SIG-M5 treated with dmso at 0.1 percent for 504 hours (cell line): ENCODE data around the gene MPPED1.

Experiments
- DNase-seq: peaks from one replicate; lab custom pipeline; 2025; ENCODE audit not compliant: unreplicated experiment; lab: John Stamatoyannopoulos, UW

The MPPED1 gene

GRCh38 chr22:43411869-43412807 lies at the start of gene MPPED1:
MPPED1 (plus strand) TSS chr22:43412014; CDS start chr22:43424986, 12,972 bp downstream.
- DNase-seq, result no peak

DNA sequence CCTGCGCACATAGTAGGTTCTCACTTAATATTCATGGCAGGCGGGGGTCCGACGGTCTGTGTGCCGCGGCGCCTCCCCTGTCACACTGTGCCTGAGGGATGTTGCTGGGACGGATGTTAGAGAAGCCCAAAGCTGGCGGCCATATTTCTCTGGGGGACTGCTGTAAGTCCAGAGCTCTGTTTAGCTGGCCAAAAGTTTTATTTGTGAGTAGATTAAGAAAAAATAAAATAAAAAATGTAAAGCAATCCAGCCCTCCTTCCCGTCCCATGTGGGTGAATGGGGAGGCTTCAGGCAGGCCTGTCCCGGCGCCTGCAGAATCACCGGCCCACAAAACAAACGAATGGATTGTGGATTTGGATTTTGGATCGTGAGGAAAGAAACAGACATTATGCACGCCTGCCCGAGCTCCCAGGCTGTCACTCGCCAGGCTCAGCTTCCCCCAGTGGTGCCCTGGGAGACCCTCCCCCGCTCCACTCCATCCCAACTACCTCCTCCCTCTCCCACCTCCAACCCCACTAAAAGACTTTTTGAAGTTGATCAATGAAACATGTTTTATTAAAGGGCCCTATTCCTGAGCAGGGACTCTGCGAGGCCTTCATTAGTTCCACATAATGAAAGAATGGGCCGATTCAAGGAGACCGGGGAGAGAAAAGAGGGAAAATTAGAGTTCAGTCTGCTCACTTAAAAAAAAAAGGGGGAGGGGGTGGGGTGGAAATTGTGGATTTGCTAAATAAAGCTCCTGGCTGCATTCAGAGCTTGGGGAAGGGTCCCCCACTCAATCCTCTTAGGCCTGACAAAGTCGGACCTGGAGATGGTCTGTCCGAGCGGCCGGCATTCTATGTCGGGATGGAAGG lies 48.3 kb upstream of the MPPED1 start:
- DNase-seq, result no peak

- DNase-seq, result no peak
These were observed 47.7 kb upstream of the MPPED1 start for GRCh38 chr22:43364169-43364435.

DNA sequence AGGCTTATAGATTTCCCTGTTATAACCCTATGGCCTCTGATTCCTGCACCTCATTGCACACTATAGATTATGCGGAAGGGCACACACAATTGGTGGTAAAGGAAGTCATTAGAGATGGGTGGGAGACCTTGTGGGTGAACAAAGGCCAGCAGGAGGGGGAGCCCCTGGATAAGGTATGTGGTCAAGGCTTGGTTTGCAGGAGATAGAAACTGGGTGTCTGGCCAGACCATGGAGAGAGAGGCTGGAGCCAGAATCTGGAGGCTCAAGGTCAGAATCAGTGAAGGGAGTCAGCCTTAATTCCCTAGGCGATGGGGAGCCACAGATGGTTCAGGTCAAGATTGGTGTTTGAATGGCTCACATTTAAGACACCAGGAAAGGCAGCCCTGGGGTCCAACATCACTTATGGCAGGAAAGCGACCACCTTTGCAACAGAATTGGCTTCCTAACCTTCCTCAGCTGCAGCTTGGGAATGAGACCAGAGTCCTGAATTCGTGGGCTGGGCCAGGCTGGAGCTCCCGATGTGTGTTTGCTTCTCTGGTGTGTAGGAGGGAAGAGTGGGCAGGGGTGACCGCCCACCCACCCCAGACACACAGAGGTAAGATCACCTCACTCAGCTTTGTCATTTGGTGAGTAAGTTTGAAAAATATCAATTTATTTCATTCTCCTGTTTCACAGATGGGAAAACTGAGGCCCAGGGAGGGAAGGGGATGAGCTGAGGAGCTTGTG lies 45.9 kb upstream of the MPPED1 start:
- DNase-seq, result no peak

- no peak for DNase-seq
These were observed 41.8 kb upstream of the MPPED1 start for GRCh38 chr22:43370036-43370435.

DNA sequence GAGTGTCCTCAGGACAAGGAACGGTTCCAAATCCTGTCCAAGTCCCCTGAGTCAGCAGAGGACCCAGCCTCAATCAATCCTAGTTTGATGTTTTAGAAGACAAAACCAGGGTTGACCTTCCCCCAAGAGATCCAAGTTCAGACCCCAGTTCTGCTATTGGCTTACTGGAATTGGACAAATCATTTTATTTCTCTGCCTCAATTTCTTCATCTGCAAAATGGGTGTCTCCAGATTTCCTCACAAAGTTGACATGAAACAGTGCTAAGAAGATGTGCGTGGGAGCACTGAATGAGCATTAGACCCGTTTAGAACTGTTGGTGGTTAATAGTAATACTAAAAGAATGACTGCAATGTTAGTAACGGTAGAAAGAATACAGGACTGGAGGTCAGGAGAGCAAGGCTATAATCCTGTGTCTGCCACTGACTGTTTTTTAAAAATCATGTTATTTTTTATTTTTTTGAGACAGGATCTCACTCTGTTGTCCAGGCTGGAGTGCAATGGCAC lies 35.8 kb upstream of the MPPED1 start:
- no peak for DNase-seq

- DNase-seq, result no peak
These were observed 34.9 kb upstream of the MPPED1 start for GRCh38 chr22:43376765-43377547.

GRCh38 chr22:43377548-43377895 lies 34.3 kb upstream of the MPPED1 start:
- DNase-seq, result no peak

DNA sequence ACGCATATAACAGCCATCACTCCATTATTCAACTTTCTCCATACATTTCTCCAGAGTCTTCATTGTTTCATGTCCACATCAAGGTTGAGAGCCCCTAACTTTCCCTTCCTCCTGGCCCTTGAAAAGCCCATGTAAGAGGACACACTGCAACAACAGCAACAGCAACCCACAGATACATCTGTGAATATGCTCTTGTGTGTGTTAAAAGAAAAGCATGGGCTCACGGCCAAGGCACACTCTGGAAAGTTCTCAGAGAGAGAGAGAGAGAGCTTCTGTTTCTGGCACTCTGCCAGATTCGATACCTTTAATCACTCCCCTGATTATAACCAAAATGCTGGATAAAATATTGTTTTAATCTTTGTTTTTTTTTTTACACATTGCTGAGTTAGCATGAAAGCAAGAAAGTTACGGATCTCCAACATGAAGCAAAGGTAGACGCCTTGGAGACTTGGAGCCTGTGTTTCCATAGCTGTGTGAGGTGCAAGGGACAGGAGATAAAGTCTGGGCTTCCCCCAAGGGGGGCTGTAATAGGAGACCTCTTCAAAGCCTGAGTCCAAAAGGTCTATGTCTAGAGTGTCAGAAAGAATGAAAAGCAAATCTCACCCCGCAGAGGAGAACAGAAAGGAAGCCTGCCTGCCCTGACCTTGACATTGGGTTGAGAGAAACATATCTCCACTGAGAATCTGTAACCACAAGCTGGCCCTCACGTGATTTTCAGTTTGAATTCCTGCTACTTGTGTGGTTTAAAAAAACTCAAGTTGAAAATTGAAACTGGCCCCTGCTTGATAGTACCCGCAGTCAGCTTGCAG lies 33.7 kb upstream of the MPPED1 start:
- no peak for DNase-seq

GRCh38 chr22:43381693-43382092 lies 30.1 kb upstream of the MPPED1 start:
- peak; percentile 23 for DNase-seq

- DNase-seq, result no peak
These were observed 27.0 kb upstream of the MPPED1 start for GRCh38 chr22:43384863-43385262.

GRCh38 chr22:43385770-43386641 lies 25.8 kb upstream of the MPPED1 start:
- DNase-seq, result peak; percentile 65

DNA sequence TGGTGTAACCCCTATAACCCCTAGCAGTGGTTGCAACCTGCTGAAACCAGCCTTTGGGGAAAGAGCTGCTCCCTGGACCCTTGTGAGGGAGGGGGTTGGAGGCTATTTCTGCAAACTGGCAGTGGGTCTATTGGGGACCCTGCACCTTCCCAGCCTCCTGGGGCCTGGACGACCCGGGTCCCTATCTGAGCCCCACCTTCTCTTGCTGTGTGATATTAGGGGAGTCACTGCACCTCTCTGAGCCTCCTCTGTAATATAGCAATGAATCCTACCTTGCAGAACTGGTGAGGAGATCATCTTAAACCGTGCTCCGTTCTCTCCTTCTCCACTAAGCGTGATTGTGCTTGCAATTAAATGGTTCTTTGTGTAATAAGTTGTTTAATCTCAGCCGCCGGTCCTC lies 24.0 kb upstream of the MPPED1 start:
- DNase-seq, result no peak

GRCh38 chr22:43388420-43388851 lies 23.4 kb upstream of the MPPED1 start:
- peak; percentile 9 for DNase-seq

DNA sequence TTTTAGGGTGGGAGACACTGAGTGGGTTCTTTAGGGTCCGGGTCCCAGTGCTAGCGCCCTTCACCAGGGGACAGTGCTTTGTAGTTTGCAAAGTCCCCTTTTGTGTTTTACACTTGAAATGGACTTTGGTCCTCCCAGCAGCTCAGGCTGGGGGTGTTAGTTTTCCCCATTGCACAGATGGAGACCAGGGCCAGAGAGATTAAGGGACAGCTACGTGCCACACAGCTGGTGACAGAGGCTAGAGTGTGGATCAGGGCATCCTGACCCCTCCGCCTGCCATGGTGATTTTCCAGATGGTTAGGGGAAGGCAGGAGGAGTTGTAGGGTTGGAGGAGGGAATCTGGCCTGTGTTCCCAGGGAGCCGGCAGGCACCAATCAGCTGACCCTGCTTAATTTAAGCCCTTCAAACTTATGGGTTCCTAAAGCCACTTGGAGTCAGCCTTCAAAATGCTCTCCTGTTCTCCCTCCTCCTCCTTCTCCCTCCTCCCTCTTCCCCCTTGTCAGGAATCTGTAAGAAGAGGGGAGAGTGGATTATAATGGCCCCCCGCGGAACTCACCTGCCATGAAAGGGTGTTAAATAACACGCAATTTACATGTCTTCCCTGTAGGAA lies 22.5 kb upstream of the MPPED1 start:
- no peak for DNase-seq

DNA sequence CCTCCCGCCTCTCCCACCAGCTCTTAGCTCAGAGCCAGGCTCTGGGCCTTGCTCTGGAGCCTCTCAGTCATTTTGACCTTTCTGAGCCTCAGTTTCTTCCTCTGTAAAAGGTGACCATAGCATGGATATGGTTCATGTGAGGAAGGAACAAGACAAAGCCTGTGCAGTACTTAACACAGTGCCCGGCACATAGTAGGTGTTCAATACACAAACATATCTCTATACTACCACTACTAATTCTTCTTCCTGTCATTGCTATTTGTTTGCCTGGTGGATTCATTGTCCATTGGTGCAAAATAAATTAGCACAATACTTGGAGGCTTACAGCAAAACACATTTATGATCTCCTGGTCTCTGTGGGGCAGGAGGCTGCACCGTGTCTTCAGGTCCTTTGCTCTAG lies 21.6 kb upstream of the MPPED1 start:
- DNase-seq, result no peak

DNA sequence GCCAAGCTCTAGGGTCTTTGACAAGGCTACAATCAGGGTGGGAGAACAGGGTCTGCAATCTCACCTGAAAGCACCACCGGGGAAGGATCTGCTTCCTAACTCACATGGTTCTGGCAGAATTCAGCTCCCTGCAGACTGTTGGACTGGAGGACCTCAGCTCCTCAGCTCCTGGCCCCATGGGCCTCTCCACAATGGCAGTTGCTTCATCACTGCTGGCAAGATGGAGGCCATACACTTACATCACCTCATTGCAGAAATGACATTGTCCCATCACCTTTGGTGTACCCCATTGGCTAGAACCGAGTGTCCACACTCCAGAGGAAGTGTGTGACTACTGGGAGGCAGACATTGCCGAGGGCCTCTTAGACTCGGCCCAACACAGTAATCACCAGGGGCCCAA lies 20.9 kb upstream of the MPPED1 start:
- DNase-seq, result no peak

GRCh38 chr22:43391306-43391705 lies 20.5 kb upstream of the MPPED1 start:
- no peak for DNase-seq
